Osteoblast (primary cell): ENCODE results near the gene GLYR1. TPM values are rescaled to one million over a fixed set of nuclear protein-coding genes. Genes with fewer than 3 reads are reported as not detected.

Experiments used
- DNase-seq: peaks from one replicate; pipeline ENCODE4 v3.0.0; 2011; ENCODE audit warnings: low spot score, mixed read lengths; ENCODE audit not compliant: insufficient read length; ENCODE audit errors: missing footprints
- H2AFZ ChIP-seq: 2 replicates; pipeline ENCODE4 v1.6.0; 2011; ENCODE audit warnings: mild to moderate bottlenecking, low read length
- H3K27ac ChIP-seq: 2 replicates; pipeline ENCODE4 v1.5.1; 2011; ENCODE audit warnings: mild to moderate bottlenecking, low read depth, low read length, moderate library complexity
- H3K27me3 ChIP-seq: 2 replicates; pipeline ENCODE4 v1.6.0; 2012; ENCODE audit warnings: mild to moderate bottlenecking, control low read depth, inconsistent platforms, low read length, moderate library complexity; ENCODE audit not compliant: insufficient read depth
- H3K36me3 ChIP-seq: 2 replicates; pipeline ENCODE4 v1.5.1; 2011; ENCODE audit warnings: mild to moderate bottlenecking, low read length, control low read depth, moderate library complexity; ENCODE audit not compliant: insufficient read depth
- H3K4me1 ChIP-seq: 2 replicates; pipeline ENCODE4 v1.5.1; 2011; ENCODE audit warnings: mild to moderate bottlenecking, low read length, control low read depth, moderate library complexity; ENCODE audit not compliant: insufficient read depth
- H3K4me2 ChIP-seq: 2 replicates; pipeline ENCODE4 v1.6.0; 2011; ENCODE audit warnings: mild to moderate bottlenecking, low read length; ENCODE audit not compliant: insufficient read depth
- H3K4me3 ChIP-seq: fragments of 200-600 bp; sonication (generic); 3 replicates; pipeline ENCODE4 v1.5.1; 2012; ENCODE audit warnings: mild to moderate bottlenecking, low read length, inconsistent platforms; ENCODE audit not compliant: insufficient read depth
- H3K79me2 ChIP-seq: 2 replicates; pipeline ENCODE4 v1.6.0; 2012; ENCODE audit warnings: mild to moderate bottlenecking, low read length, control low read depth, inconsistent platforms; ENCODE audit not compliant: insufficient read depth
- H3K9me3 ChIP-seq: 2 replicates; pipeline ENCODE4 v1.5.1; 2011; ENCODE audit warnings: low read depth, low read length, control low read depth
- H4K20me1 ChIP-seq: 2 replicates; pipeline ENCODE4 v1.6.0; 2012; ENCODE audit warnings: mild to moderate bottlenecking, low read length, control low read depth; ENCODE audit not compliant: insufficient read depth
- CTCF ChIP-seq: IDR thresholded peaks from 2 replicates; pipeline ENCODE4 v1.5.1; 2011; ENCODE audit warnings: mild to moderate bottlenecking, low read depth, low read length, moderate library complexity; ENCODE audit errors: extremely low read depth
- total RNA-seq: library from RNA; depleted of rRNA; stranded (reverse); fragments of >200 nt; gene quantifications from 2 replicates; pipeline ENCODE4 v1.2.3, GENCODE V29; 2012

GLYR1 gene
- total RNA-seq, 1 donor, result 48.1 TPM

GRCh38 chr16:4891097-4891885 is 44.2 kb upstream of the GLYR1 start:
- no peak overlapping the region for H3K4me3 ChIP-seq
- DNase-seq, result peak; percentile 81
- peaks cover 4% of the 10 kb centered on the region for H3K27me3 ChIP-seq
- peaks cover 12% of the 10 kb centered on the region for H3K36me3 ChIP-seq
- H2AFZ ChIP-seq, result no peak overlapping the region
- no peaks in the 10 kb centered on the region for H3K9me3 ChIP-seq
- no peaks in the 10 kb centered on the region for H3K4me1 ChIP-seq
- no peak overlapping the region for H3K4me2 ChIP-seq
- H3K27ac ChIP-seq, result no peak overlapping the region
- peaks cover 3% of the 10 kb centered on the region for H4K20me1 ChIP-seq
- no peaks in the 10 kb centered on the region for H3K79me2 ChIP-seq
- no peak for TF ChIP-seq CTCF

GRCh38 chr16:4890686-4891085 is 43.6 kb upstream of the GLYR1 start:
- no peak overlapping the region for H3K27ac ChIP-seq
- H3K36me3 ChIP-seq, result peaks cover 18% of the 10 kb centered on the region
- no peaks in the 10 kb centered on the region for H3K79me2 ChIP-seq
- H3K4me3 ChIP-seq, result no peak overlapping the region
- TF ChIP-seq CTCF, result no peak
- H3K4me2 ChIP-seq, result no peak overlapping the region
- no peak overlapping the region for H2AFZ ChIP-seq
- H3K27me3 ChIP-seq, result no peaks in the 10 kb centered on the region
- peak; percentile 66 for DNase-seq
- H4K20me1 ChIP-seq, result peaks cover 3% of the 10 kb centered on the region
- no peaks in the 10 kb centered on the region for H3K4me1 ChIP-seq
- no peaks in the 10 kb centered on the region for H3K9me3 ChIP-seq

GRCh38 chr16:4890026-4890425 is 42.9 kb upstream of the GLYR1 start:
- Histone ChIP-seq H3K27ac (no peak overlapping the region), H3K4me2 (no peak overlapping the region), H3K9me3 (no peaks in the 10 kb centered on the region), H4K20me1 (peaks cover 3% of the 10 kb centered on the region), H2AFZ (no peak overlapping the region), H3K27me3 (no peaks in the 10 kb centered on the region), H3K36me3 (peaks cover 24% of the 10 kb centered on the region), H3K79me2 (no peaks in the 10 kb centered on the region), H3K4me1 (no peaks in the 10 kb centered on the region), H3K4me3 (no peak overlapping the region)
- TF ChIP-seq CTCF, result no peak
- no peak for DNase-seq

GRCh38 chr16:4888428-4889135 is 41.5 kb upstream of the GLYR1 start:
- Histone ChIP-seq H3K4me1 (no peaks in the 10 kb centered on the region), H3K4me2 (no peak overlapping the region), H3K79me2 (no peaks in the 10 kb centered on the region), H3K27me3 (no peaks in the 10 kb centered on the region), H3K9me3 (no peaks in the 10 kb centered on the region), H4K20me1 (peaks cover 3% of the 10 kb centered on the region), H3K36me3 (peaks cover 38% of the 10 kb centered on the region), H3K27ac (no peak overlapping the region), H2AFZ (no peak overlapping the region), H3K4me3 (no peak overlapping the region)
- peak; percentile 54 for DNase-seq
- TF ChIP-seq CTCF, result no peak
